ENCODE measurements around the gene CDH9. TPM values are rescaled to one million over a fixed set of nuclear protein-coding genes. Genes with fewer than 3 reads are reported as not detected.

CDH9 gene
- total and polyA plus RNA-seq, 2 of the 13 experiments (the other 11 are each of a cell fraction or from before 2014, with no cell fraction given) = 0.03 to 0.24 TPM

GRCh38 chr5:27007121-27007520 is 31.3 kb downstream of the CDH9 start (continued):
- no peak for TF ChIP-seq EP300 (IDR thresholded peaks at IDR 0.05; ENCODE audit: low read depth in 2 of 2, low read length in 2 of 2)
- no peak for TF ChIP-seq EP300 (CRISPR knock-in tag; IDR thresholded peaks at IDR 0.05; ENCODE audit: borderline replicate concordance)

DNA sequence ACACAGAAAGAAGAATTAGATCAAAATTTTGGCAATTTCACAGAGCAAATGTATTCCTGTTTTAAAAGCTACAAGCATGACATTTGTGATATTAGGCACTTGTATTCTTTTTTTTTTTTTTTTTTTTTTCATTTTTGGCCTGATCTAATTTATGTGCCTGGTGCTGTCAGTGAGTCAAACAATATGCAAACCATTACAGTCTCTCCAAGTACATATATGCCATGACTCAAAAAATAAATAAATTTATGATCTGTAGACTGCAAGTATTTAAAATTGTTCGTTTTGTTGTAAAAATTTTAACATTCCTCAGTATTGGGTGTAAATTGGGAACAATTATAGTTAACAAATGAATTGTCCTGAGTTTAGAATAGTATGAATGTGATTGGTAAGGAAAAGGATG is 51.4 kb downstream of the CDH9 start:
- CTCF ChIA-PET (ENCODE audit: low intra/inter-chr PET ratio, low total read pairs) = no interaction called here
- no peaks in the 10 kb centered on the region for H3K27me3 ChIP-seq (ENCODE audit: control insufficient read depth in 1 of 2, insufficient read depth in 2 of 2, low read length in 2 of 2)
- no peaks in the 10 kb centered on the region for H3K36me3 ChIP-seq (replicated peaks in 1 of 2; ENCODE audit: control insufficient read depth in 1 of 2, insufficient read depth in 2 of 2, low read length in 2 of 2)
- no peaks in the 10 kb centered on the region for H3K4me1 ChIP-seq (ENCODE audit: insufficient read depth, low read length)
- BruUV-seq (replicated peaks) = no TSS peak
- intact Hi-C loops (cut with micrococcal nuclease; ENCODE audit: unreplicated experiment) (no loop called here), in situ Hi-C loops (cut with HindIII; ENCODE audit: extremely low pct_ligation_motif_present, low pct_unique_long_range_greater_than_20kb) (no loop called here)
- H3K4me3 ChIP-seq (replicated peaks in 1 of 3; ENCODE audit: insufficient read depth in 1 of 3, low read depth in 2 of 3, low read length in 3 of 3) = no peak overlapping the region
- DNase-seq (ENCODE audit: low spot score) = no peak
- no peak for FAIRE-seq
- no peak for ATAC-seq
- H4K20me1 ChIP-seq (ENCODE audit: insufficient read depth, low read length) = no peaks in the 10 kb centered on the region
- no peaks in the 10 kb centered on the region for H3K9me3 ChIP-seq (ENCODE audit: low read length)
- no peak overlapping the region for H2AFZ ChIP-seq (ENCODE audit: low read length)
- H3K27ac ChIP-seq (ENCODE audit: extremely low read length, insufficient read depth, low read length) = no peak overlapping the region
- H3K4me2 ChIP-seq (ENCODE audit: low read depth, low read length) = no peak overlapping the region
- H3K9ac ChIP-seq (ENCODE audit: insufficient read depth, low read depth, low read length) = no peak overlapping the region
- 0% methylated on average over 1 of the region's 1 CpG for WGBS (ENCODE audit: low lambda C conversion rate)
- no peaks in the 10 kb centered on the region for H3K79me2 ChIP-seq (ENCODE audit: insufficient read depth, low read length)
- POLR2A ChIA-PET = no interaction called here
- TF ChIP-seq ZBTB7B (CRISPR knock-in tag; IDR thresholded peaks at IDR 0.05) (no peak), CEBPB (IDR thresholded peaks at IDR 0.05; ENCODE audit: borderline replicate concordance, low read depth, low read length) (no peak), ZNF253 (CRISPR knock-in tag; IDR thresholded peaks at IDR 0.05; ENCODE audit: borderline replicate concordance) (no peak), SPEN (CRISPR knock-in tag; IDR thresholded peaks at IDR 0.05; ENCODE audit: low read depth) (no peak), MTF1 (CRISPR knock-in tag; IDR thresholded peaks at IDR 0.05) (no peak), PLSCR1 (CRISPR knock-in tag; IDR thresholded peaks at IDR 0.05; ENCODE audit: borderline replicate concordance) (no peak), ZBTB7A (CRISPR knock-in tag; IDR thresholded peaks at IDR 0.05) (no peak), ZNF652 (CRISPR knock-in tag; IDR thresholded peaks at IDR 0.05; ENCODE audit: borderline replicate concordance, low read depth) (no peak), HOXA7 (CRISPR knock-in tag; IDR thresholded peaks at IDR 0.05) (no peak), TFDP2 (CRISPR knock-in tag; IDR thresholded peaks at IDR 0.05) (no peak), REST (IDR thresholded peaks at IDR 0.05; ENCODE audit: borderline replicate concordance in 1 of 2, low read depth in 1 of 2, low read length in 2 of 2) (no peak), ZNF605 (CRISPR knock-in tag; IDR thresholded peaks at IDR 0.05) (no peak), ATRX (CRISPR knock-in tag; IDR thresholded peaks at IDR 0.05; ENCODE audit: borderline replicate concordance) (no peak), HNF4A (CRISPR knock-in tag; IDR thresholded peaks at IDR 0.05) (no peak)
- TF ChIP-seq, protein P1, sequence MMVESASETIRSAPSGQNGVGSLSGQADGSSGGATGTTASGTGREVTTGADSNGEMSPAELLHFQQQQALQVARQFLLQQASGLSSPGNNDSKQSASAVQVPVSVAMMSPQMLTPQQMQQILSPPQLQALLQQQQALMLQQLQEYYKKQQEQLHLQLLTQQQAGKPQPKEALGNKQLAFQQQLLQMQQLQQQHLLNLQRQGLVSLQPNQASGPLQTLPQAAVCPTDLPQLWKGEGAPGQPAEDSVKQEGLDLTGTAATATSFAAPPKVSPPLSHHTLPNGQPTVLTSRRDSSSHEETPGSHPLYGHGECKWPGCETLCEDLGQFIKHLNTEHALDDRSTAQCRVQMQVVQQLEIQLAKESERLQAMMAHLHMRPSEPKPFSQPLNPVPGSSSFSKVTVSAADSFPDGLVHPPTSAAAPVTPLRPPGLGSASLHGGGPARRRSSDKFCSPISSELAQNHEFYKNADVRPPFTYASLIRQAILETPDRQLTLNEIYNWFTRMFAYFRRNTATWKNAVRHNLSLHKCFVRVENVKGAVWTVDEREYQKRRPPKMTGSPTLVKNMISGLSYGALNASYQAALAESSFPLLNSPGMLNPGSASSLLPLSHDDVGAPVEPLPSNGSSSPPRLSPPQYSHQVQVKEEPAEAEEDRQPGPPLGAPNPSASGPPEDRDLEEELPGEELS (CRISPR knock-in tag; IDR thresholded peaks at IDR 0.05) = no peak

Measured in HepG2 (cell line).